GM21576 (cell line): ENCODE measurements around the gene ZBTB42.

Source experiments
- ATAC-seq: cut with Tn5 transposase; IDR thresholded peaks from one replicate; pipeline ENCODE4 v1.9.1; 2021; ENCODE audit warnings: mild to moderate bottlenecking, moderate library complexity; ENCODE audit not compliant: unreplicated experiment

Gene ZBTB42

DNA sequence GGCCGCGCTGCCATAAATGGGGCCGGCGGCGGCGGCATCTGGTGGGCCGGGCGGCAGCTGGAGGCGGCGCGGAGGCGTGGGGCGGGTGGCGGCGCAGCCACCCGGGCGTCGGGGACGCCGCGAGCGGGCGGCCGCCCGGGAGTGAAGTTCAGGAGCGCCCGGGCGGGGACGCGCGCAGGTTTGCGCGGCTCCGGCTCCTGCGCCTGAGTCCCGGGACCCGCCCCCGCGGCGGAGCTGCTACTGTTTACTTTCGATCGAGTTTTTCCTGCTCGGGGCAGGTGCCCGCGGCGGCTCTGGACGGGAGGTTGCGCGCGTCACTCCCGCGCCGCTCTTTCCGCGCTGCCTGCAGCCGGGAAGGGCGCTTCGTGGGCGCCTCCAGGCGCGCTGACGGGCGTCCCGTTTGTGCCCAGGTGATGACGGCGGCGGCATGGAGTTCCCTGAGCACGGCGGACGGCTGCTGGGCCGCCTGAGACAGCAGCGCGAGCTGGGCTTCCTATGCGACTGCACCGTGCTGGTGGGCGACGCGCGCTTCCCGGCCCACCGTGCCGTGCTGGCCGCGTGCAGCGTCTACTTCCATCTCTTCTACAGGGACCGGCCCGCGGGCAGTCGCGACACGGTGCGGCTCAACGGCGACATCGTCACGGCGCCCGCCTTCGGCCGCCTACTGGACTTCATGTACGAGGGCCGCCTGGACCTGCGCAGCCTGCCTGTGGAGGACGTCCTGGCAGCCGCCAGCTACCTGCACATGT is at the start of gene ZBTB42:
ZBTB42 (plus strand) TSS at position 331 of the 749 bp plus-strand sequence; CDS start at position 428, 97 bp downstream.
- peak; percentile 33 for ATAC-seq

DNA sequence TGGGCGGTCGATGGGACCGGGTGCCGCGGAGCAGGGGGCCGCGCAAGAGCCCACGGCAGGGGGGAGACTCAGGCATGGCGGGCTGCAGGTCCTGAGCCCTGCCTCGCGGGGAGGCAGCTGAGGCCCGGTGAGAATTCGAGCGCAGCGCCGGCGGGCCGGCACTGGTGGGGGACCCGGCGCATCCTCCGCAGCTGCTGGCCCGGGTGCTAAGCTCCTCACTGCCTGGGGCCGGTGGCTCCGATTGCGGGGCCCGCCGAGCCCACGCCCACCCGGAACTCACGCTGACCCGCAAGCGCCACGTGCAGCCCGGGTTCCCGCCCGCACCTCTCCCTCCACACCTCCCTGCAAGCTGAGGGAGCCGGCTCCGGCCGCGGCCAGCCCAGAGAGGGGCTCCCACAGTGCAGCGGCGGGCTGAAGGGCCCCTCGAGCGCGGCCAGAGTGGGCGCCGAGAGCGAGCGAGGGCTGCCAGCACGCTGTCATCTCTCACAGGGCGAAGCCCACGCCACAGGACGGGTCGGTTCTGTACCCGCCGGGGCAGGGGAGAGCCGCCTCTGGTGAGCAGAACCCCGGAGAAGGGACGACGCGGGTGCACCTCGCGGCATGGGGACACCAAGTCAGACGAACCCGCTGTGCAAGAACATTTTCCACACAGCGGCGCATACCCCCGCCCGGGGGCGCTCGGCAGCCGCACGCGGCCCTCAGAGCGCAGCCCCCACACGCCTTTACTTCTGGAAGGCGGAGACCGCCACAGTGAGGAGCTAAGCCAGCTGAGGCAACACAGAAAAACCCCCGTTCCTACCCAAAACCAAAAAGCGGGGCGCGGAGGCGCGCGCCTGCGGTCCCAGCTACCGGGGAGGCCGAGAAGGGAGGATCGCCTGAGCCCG is 49.1 kb upstream of the ZBTB42 start:
- no peak for ATAC-seq

- peak; percentile 87 for ATAC-seq
Observed at GRCh38 chr14:104752423-104752734, 48.5 kb upstream of the ZBTB42 start.

- peak; percentile 86 for ATAC-seq
Observed at GRCh38 chr14:104752735-104753527, 48.0 kb upstream of the ZBTB42 start, which contains the start of gene SIVA1. Gene SIVA1, plus strand, starts transcription at chr14:104753147. Its CDS starts 55 bp downstream, at chr14:104753202.

DNA sequence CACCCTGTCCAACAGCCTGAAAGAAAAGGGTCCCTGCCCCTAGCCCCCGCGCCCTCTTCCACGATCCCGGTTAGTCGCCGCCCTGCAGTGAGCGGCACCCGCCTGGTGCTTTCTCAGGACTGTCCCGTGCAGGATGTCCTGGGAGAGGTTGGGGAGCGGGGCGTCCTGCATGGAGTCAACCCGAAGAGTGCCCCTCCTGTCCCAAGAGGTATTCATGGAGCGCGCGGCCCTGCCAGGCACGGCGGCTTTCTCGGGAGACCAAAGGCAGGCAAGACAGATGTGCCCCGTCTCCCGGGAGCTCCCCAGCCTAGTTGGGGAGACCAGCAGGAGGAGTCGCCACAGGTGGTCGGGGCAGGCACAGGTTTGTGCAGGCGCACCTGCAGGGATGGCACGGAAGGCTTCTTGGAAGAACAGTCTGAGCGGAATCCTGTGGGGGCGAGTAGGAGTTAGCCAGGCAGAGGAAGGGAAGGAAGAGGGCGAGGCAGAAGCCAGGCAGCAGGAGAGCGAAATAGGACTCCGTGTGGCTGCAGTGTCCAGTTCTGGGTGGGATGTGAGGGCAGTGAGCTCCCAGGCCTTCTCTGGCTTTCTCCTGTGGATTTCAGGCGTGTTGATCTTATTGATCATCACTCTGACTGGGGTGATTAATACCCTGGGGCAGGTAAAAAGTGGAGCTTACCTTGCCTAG is 47.2 kb upstream of the ZBTB42 start:
- no peak for ATAC-seq

DNA sequence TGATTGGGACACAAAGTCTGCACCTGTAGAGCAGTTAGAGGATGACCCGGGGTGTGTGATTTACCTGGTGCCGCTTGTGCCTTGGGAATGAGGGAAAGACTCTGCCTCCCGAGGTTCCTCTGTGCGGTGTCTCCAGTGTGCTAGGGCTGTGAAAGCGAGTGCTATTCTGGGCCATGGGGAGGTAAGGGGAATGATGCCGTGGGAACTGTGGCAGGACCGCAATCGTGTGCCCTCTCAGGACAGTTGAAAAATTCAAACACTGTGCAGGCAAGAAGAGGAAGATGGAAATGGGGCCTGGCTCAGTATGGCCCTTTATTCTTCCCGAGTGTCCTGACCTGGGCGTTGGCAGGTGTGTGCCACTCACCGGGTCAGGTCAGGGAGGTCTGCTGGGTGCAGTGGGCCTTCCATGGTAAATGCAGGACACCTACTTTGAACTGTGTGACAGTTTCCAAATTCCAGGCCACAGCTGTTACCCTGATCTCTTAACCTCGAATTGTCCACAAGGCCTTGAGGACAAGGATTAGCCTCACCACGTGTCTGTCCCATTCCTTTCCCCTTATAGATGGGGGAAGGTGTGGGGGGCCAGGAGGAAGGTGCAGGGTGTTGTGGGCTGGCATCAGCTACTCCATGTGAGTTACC is 46.6 kb upstream of the ZBTB42 start:
- ATAC-seq: no peak

GRCh38 chr14:104755621-104756020 is 45.3 kb upstream of the ZBTB42 start:
- no peak for ATAC-seq

DNA sequence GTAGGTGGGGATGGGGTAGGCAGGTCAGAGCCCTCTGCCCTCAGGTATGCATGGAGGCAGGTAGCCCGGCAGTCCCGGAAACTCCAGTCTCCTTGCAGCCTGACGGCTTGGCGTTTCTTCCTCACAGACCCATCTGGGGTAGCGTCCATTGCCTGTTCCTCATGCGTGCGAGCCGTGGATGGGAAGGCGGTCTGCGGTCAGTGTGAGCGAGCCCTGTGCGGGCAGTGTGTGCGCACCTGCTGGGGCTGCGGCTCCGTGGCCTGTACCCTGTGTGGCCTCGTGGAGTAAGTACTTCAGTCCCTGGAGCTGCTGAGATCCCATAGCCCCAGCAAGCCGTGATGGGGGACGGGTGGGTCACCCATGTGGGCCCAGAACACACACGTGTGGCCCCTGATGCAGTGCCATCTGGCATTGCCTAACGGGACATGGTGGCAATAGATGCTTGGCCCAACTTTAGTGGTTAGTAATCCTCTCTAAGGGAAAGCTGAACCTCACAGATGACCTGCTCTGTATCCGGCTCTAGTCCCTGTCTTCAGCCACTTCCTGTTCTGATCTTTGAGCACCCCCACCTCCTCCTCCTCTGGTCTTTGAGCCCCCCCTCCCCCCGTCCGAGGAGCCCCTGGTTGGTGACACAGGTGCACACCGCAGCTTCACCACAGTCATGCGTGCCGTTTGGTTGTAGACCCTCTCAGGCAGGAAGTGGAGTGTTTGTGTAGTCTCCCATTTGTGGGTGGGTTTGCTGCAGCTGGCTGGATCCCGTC is 44.2 kb upstream of the ZBTB42 start:
- no peak for ATAC-seq

DNA sequence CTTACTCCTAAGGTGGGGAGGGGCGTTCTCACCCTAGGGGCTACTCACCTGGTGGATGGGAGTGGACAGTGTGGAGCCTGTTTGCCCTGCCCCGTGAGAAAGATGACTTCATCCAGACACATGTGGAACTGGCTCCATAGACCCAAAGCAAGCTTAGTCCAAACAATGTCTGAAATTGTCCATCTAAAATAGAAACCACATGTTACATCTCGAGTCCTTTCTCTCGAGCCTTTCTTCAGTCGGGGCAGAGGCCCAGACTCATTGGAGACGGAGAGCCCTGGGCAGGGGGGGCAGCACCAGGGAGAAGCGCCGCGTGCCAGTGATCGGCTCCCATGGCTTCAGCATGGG is 43.7 kb upstream of the ZBTB42 start:
- ATAC-seq: no peak

DNA sequence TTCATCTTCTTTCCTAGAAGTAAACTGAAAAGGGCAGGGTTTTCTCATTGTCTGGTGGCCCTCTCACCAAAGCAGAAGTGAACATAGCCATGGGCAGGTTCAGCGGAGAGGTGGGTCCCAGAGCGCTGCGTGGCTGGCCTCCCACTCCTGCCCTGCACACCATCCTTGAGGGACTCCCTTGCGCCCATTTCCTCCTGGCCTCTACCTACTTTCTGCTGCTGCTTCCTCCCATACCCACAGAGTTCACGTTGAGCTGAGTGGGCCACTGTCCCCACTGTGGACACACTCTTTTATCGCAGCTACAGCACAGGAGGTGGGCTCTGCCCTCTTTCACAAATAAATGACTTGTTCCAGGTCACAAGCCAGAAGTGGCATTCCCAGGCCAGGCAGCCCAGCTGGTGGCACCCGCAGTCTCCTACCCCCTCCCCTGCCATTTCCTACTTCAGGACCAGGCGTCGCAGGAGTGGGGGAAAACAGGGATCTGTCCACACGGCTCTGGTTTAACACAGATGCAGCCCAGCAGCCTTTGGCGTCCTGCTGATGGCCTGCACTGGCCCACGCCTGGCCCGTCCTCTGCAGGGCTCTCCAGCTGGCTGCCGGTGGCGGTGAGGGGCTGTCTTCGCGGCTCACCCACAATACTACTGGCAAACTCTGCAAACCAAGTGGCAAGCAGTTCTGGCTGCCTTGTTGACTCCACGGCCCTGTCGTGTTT is 43.1 kb upstream of the ZBTB42 start:
- no peak for ATAC-seq

- no peak for ATAC-seq
Observed at GRCh38 chr14:104758981-104759969, 41.6 kb upstream of the ZBTB42 start.

DNA sequence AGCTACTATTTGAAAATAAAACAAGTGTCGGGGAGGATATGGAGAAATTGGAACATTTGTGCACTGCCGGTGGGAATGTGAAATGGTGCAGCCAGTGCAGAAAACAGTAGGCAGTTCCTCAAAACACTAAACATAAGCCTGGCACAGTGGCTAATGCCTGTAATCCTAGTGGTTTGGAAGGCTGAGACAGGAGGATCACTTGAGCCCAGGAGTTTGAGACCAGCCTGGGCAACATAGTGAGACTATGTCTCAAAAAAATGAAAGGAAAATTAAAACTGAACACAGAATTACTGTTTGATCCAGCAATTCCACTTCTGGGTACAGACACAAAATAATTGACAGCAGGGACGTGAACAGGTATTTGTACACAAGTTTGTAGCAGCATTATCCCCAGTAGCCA is 35.4 kb upstream of the ZBTB42 start:
- ATAC-seq: no peak

DNA sequence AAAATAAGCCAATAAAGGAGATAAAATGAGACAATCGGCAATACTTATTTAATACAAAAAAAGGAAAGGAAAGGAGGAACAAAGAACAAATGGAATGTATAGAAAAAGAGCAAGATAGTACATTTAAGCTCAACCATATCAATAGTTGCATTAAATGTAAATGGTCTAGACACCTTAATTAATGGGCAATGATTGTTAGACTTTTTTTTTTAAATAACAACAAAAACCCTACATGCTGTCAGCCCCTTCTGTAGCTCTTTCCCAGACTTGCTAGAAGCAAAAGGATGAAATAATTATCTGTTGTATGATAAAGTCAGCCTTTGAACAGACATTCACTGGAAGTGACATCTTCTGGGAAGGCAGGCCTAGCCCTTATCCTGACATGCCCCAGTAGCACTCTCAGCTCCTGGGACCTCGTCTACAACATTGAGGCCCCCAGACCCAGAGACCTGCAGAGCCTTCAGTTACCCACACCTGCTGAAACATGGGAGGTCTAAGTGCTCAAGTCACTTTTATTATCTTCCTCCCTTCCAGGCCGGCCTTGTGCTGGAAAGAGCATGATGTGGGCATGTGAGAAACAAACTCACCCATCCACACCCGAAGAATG is 34.5 kb upstream of the ZBTB42 start:
- no peak for ATAC-seq

DNA sequence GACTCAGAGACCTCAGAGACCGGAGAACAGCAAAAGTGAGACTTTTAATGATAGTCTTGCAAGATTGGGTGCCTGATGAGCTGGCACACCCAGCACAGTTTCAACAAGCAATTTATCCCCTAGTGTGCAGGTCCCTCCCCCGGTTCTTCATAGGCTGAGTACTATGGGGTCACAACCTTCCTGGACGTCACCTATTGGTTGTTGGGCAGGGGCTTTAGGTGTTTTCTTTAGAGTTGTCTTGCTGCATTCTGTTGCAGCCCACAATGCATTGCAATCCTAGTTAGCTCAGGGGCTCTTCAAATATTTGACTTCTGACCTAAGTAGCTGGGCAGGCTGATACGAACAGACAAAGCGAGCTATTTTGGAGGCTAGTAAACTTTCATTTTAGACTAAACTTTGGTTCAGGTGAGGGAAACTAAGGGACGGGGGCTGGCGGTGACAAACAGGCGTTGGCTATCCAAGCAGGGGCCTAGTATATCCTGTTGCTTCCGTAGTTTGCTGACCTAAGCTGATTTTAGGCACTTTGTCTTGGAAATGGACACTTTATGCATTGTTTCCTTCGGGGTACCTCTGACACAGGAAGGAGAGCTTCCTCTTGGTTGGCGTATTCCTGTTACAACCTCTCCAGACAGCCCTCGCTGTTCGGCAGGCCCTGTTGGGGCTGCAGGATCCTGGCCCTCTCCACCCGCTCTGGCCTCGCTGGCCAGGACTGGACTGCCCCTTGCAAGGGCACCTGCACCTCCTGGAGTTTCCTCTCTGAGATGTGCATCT is 33.9 kb upstream of the ZBTB42 start:
- ATAC-seq: no peak

GRCh38 chr14:104767634-104767918 is 33.3 kb upstream of the ZBTB42 start:
- no peak for ATAC-seq

DNA sequence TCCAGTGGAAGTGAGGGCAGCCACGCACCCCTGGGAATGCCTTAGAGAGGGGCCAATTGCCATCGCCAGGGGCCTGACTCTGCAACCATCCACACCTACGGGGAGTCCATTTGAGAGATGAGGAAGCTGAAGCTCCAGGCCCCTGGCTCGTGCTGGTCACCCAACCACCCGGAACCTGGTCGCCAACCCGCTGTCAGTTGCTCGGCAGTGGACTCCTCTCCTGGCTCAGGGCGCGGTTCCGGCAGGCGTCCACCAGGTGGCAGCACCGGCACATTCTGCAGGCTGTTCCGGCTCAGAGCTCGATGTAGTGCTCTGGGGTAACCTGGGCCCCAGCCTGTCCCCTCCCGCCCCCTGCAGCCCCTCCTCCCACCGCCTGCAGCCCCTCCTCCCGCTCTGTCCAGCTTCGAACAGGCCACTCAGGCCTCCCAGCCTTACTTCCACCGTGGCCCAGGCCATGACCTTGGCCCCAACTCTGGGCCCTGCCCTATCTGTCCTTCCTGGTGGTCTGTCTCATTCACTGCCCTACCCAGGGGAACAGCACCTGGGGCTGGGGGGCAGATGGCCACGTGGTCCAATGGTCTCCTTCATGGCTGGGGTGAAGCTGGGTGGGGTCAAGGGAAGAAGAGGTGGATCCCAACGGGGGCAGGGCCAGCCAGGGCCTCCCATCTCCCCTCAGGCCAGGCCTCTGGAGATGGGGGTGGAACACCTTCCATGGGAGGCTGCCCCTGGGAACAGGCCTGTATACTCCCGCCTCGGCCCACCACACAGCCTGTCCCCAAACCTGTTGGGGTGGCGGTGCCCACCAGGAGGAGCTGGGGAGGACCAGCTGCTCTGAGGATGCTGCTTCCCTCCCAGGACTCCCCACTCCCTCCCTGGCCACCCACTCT is 32.2 kb upstream of the ZBTB42 start:
- ATAC-seq: peak; percentile 68
